HT1080 (cell line): ENCODE data around the gene GDPD3. TPM values are rescaled to one million over a fixed set of nuclear protein-coding genes. Genes with fewer than 3 reads are reported as not detected.

Experiments used
- DNase-seq: peaks from one replicate; pipeline ENCODE4 v3.0.0-alpha.2; 2015; ENCODE audit warnings: low read depth
- polyA plus RNA-seq, 2 experiments: library from polyadenylated mRNA; depleted of rRNA; stranded (reverse); fragments of >200 nt; gene quantifications; 2 replicates each; pipeline ENCODE4 v1.2.3, GENCODE V29; 2015
- total RNA-seq: library from RNA; depleted of rRNA; stranded (reverse); fragments of >200 nt; shearing (Covaris generic); gene quantifications from 2 replicates; pipeline ENCODE4 v1.2.3, GENCODE V29; 2014; rRNA removed

GDPD3 gene, protein sequence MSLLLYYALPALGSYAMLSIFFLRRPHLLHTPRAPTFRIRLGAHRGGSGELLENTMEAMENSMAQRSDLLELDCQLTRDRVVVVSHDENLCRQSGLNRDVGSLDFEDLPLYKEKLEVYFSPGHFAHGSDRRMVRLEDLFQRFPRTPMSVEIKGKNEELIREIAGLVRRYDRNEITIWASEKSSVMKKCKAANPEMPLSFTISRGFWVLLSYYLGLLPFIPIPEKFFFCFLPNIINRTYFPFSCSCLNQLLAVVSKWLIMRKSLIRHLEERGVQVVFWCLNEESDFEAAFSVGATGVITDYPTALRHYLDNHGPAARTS
- 0.06 and 2.1 TPM in 2 replicates for total RNA-seq
- polyA plus RNA-seq (2015; cell fraction: cytosol; rRNA removed) = 0.16 and 0.17 TPM in 2 replicates
- 2.7 and 3.2 TPM in 2 replicates for polyA plus RNA-seq (2015; cell fraction: nucleus; rRNA removed)

DNA sequence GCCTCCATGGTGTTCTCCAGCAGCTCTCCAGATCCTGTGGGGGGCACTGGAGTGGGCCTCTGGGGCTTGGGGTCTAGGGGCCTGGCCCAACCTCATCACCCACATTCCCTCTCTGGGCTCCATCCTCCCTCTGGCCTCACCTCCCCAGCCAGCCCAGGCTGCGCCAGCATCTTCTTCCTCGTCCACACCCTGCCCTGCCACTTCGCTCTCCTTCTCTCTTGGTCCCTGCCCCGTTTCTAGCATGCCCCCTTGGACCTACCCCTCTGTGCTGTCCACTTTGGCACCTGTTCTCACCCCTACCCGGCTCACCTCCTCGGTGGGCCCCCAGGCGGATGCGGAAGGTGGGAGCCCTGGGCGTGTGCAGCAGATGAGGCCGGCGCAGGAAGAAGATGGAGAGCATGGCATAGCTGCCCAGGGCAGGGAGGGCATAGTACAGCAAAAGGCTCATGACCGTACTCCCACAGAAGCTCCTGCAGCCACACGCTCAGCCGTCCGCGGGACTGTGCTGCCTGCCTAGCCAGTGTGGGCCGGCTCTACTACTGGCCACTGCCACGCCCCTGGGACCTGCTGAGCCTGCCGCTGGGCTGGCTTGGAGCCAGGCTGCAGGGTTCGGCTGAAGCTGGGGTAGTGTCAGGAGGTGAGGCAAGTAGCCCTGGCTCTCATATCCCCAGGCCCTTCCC is at the start of gene GDPD3:
Gene GDPD3, minus strand, starts transcription at position 507 of the 680 bp plus-strand sequence. Its CDS starts 59 bp downstream, at position 448.
- peak; percentile 45 for DNase-seq

DNA sequence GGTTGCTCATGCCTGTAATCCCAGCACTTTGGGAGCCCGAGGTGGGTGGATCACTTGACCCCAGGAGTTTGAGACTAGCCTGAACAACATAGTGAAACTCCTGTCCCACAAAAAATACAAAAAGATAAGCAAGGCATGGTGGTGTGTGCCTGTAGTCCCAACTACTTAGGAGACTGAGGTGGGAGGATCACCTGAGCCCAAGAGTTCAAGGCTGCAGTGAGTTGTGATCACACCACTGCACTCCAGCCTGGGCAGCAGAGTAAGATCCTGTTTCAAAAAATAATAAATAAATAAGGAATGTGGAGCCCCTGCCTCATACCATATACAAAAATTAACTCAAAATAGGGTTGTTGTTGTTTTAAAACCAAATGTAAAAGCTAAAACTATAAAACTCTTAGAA is 43.9 kb upstream of the GDPD3 start:
- no peak for DNase-seq

DNA sequence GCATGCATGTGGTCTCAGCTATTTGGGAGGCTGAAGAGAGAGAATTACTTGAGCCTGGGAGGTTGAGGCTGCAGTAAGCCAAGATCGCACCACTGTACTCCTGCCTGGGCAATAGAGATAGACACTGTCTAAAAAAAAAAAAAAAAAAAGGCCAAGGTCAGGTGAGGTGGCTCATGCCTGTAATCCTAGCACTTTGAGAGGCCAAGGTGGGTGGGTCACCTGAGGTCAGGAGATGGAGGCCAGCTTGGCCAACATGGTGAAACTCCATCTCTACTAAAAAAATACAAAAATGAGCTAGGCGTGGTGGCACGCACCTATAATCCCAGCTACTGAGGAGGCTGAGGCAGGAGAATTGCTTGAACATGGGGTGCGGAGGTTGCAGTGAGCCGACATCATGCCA is 41.9 kb upstream of the GDPD3 start:
- DNase-seq = no peak

DNA sequence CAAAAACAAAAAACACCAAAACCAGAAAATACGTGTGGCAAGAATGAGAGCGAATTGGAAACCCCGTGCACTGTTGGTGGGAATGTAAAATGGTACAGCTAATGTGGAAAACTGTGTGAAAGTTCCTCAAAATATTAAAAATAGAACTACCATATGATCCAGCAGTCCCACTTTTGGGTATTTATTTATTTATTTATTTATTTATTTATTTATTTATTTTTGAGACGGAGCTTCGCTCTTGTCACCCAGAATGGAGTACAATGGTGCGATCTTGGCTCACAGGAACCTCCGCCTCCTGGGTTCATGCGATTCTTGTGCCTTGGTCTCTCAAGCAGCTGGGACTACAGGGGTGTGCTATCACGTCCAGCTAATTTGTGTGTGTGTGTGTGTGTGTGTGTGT is 39.2 kb upstream of the GDPD3 start:
- DNase-seq = no peak

DNA sequence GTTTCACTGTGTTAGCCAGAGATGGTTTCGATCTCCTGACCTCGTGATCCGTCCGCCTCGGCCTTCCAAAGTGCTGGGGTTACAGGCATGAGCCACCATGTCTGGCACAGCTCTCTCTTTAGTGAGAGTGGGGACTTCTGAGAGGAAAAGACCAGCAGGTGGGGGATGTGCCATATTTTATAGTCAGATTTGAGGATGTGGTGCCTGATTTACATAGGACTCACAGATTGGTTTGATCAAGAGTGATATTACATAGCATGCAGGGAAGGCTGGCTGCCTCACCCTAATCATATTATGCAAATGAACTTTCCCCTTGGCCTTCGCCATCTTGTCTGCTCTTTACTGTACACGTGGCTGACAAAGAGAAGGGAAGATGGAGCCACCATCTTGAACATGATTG is 37.8 kb upstream of the GDPD3 start:
- no peak for DNase-seq

DNA sequence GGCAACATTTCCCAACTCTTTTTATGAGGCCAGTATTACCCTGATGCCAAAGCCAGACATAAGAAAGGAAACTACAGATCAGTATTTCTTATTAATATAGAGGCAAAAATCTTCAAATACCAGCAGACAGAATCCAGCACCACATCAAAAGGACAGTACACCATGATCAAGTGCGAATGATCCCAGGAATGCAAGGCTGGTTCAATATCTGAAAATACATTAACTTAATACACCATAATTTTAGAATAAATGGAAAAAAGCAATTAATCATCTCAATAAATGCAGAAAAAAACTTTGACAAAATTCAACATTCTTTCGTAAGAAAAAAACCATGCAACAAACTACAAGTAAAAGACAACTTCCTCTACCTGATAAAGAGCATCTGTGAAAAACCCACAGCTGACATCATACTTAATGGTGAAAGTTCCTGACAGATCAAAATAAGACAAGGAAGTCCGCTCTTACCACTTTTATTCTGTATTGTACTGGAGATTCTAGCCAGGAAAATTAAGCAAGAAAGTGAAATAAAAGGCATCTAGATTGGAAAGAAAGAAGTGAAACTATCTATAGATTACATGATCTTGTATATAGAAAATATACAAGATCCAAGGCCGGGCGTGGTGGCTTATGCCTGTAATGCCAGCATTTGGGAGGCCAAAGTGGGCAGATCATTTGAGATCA is 36.1 kb upstream of the GDPD3 start:
- DNase-seq = no peak

DNA sequence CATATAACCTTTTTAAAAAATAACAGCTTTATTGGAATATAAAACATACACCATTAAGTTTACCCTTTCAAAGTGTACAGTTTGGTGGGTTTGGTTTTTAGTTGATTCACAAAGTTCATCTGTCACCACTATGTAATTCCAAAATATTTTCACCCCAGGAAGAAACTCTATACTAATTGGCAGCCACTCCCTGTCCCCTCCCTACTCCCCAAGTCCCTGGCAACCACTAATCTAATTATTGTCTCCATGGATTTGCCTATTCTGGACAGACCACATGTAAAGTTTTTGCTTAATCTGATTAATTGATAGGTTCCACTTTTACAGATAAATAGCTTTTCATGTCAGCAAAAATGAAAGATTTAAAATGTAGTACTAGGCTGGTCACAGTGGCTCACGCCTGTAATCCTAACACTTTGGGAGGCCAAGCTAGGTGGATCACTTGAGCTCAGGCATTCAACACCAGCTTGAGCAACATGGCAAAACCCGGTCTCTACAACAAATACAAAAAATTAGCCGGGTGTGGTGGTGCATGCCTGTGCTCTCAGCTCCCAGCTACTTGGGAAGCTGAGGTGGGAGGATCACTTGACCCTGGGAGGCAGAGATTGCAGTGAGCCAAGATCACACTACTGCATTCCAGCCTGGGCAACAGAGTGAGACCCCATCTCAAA is 34.6 kb upstream of the GDPD3 start:
- DNase-seq = no peak

DNA sequence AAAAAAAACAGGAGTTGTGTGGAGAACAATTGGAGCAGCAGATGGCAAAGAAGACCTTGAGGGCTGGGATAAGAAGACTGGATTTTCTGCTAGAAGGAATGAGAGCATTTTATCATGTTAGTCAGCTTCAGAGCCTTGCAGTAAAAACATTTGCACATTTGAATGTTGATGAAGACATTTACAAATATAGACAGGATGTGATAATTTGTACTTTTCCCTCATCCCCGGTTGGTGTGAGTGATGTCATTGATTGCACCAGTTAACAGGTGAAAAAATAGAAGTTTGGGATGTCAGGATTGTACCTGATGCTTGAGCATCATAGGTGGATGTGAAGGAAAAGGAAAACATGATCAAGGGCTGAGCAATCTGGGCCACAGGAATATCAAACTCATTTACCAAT is 32.3 kb upstream of the GDPD3 start:
- DNase-seq = no peak

DNA sequence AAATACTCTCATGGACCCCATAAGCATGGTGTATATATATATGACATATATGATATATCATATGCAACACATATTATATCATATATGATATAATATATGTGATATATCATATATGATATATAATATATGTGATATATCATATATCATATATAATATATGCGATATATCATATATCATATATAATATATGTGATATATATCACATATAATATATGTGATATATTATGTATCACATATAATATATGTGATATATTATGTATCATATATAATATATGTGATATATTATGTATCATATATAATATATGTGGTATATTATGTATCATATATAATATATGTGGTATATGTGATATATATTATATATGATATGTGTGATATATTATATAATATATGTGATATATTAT is 31.6 kb upstream of the GDPD3 start:
- DNase-seq = no peak

DNA sequence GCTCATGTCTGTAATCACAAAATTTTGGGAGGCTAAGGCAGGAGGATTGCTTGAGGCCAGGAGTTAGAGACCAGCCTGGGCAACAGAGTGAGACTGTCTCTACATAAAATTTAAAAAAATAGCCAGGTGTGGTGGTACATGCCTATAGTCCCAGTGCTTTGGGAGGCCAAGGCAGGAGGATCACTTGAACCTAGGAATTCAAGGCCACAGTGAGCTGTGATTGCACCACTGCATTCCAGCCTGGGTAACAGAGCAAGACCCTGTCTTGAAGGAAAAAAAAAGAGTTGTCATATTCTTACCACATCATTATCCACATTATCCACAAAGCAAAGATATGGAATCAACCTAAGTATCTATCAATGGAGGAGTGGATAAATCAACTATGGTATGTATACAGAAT is 30.7 kb upstream of the GDPD3 start:
- DNase-seq = no peak

DNA sequence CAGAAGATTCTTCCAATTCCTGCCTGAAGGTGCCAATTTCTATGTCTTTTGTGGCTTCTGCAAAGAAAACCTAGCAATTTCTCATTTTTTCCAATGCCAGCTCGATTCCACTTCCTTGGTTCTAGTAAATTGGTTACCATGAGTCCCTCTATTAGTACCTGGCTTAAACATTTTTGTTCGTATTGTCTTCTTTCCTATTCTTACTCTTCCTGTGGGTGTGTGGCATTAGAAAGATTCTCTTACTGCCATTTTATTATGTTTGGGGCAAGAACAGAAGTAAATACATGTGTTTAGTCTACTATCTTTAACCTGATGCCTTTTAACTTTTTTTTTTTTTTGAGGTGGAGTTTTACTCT is 30.0 kb upstream of the GDPD3 start:
- DNase-seq = no peak

DNA sequence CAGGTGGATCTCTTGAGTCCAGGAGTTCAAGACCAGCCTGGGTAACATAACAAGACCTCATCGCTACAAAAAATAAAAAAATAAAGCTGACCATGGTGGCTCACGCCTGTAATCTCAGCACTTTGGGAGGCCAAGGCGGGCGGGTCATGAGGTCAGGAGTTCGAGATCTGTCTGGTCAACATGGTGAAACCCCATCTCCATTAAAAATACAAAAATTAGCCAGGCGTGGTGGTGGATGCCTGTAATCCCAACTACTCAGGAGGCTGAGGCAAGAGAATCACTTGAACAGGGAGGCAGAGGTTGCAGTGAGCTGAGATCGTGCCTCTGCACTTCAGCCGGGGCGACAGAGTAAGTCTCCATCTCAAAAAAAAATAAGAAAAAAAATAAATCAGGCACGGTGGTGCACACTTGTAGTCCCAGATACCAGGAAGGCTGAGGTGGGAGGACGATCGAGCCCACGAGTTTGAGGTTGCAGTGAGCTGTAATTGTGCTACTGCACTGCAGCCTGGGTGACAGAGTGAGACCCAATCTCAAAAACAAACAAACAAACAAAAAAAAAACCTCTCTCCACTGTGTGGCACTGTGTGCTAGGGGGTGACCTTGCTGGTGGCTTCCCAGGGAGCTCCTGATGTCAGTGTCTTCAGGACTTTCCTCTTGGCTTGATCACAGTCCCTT is 29.5 kb upstream of the GDPD3 start:
- no peak for DNase-seq

DNA sequence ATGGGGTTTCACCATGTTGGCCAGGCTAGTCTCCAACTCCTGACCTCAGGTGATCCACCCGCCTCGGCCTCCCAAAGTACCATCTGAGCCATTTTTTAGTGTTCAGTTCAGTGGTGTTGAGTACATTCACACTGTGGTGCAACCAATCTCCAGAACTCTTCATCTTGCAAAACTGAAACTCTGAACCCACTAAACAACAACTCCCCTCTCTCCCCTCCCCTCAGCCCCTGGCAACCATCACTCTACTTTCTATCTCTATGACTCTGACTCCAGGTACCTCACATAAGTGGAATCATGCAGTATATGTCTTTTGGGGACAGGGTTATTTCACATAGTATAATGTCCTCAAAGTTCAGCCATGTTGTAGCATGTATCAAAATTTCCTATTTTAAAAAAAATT is 28.4 kb upstream of the GDPD3 start:
- DNase-seq = no peak

DNA sequence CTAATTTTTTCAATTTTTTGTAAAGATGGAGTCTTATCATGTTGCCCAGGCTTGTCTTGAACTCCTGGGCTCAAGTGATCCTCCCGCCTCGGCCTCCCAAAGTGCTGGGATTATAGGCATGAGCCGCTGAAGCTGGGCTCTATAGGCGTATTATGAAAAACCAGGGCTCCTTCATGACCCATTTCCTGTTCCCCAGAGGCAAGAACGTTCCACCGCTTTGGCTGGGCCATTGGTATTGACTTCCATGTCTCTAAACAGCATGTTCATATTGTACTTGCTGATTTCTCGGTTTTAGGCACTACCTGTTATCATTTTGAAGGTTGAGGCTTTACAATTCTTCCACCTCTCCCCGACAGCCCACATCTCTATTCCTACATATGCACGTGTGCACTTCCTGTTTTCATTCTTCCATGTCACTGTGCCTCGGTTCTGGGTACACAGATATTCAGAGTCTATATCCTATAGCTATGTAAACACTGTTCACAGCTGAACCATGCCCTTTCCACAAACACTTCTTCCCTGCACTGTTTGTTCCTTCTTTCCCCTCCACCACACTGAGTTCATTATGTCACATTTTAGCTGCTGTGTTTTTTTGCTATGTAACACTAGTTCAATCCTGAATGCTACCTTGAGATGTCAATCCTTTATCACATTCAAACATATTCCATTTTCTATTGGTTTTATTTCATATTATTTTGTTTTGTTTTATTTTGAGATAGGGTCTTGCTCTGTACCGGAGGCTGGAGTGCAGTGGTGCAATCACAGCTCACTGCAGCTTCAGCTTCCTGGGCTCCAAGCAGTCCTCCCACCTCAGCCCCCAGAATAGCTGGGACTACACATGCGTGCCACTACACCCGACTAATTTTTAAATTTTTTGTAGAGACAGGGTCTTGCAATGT is 26.5 kb upstream of the GDPD3 start:
- no peak for DNase-seq

DNA sequence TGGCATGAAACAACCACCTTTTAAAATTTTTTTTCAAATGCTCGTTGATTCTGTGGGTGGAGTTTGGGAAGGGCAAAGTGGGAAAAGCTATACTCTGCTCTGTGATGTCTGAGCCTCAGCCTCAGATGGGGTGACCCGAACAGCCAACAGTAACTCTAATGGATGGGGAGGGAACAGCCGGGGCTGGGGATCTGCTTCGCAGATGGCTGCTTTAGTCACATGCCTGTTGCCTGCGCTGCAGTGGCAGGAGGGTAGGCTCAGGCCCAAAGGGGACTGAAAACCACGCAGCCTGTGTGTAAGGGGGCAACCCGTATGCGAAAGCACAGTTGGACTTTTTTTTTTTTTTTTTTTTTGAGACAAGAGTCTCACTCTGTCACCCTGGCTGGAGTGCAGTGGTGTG is 24.6 kb upstream of the GDPD3 start:
- no peak for DNase-seq

DNA sequence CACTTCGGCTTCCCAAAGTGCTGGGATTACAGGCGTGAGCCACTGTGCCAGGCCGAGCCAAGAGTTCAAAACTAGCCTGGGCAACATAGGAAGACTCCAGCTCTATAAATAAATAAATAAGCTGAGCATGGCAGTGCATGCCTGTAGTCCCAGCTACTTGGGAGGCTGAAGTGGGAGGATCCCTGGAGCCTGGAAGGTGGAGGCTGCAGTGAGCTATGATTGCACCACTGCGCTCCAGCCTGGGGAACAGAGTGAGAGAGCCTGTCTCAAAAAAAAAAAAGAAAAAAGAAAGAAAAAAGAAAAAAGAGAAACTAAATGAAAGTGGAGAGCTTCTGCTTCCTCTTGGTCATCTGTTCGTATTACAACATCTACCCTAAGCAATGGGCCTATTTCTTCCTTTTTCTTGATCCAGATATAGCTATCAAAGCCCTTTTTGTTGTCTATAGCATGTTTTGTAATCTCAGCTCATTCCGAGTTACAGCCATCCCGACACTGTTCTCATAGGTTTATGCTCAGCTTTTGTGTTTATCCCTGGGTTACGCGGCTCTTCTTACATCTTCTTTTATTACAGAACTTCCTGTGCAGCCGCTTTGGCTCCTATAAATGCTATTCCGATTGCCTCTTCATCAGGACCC is 23.8 kb upstream of the GDPD3 start:
- no peak for DNase-seq

DNA sequence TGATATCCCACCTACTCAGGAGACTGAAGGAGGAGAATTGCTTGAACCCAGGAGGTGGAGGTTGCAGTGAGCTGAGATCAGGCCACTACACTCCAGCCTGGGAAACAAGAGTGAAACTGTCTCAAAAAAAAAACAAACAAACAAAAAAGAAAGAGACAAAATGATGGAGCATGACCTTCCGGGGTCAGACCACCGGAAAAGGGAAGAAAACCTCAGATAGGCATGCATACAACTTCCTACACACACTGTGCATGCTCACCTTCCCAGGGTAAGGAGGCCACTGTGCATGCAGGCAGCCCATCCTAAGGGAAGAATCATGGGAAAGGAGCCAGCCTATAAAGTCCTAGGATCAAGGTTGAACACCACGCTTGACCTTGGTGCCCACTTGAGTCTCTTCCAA is 19.3 kb upstream of the GDPD3 start:
- no peak for DNase-seq

DNA sequence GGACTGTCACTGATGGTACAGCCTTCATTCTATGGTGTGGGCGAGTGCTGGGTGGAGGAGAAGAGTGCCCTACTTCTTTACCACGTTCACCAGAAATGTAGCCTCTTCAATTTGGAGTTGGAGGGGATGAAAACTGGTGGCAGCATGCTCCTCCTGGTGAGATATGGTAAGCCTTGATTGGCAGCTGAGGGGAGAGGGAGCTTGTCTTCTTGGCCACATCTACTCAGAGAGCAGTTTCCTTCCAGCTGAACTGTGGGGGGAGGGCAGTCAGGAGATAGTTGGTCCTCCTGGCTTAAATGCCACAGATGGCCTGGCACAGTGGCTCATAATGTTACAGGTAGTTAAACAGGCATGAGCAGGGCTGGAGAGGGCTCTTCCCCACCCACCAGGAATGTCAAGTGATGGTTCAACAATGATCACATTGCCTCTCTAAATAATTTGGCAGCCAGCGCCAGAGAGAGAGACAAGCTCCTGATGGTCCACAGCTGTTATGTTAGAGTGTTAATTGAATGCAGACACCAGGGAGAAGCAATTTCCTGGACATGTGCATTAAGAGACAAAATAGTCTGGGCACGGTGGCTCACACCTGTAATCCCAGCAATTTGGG is 18.6 kb upstream of the GDPD3 start:
- no peak for DNase-seq

DNA sequence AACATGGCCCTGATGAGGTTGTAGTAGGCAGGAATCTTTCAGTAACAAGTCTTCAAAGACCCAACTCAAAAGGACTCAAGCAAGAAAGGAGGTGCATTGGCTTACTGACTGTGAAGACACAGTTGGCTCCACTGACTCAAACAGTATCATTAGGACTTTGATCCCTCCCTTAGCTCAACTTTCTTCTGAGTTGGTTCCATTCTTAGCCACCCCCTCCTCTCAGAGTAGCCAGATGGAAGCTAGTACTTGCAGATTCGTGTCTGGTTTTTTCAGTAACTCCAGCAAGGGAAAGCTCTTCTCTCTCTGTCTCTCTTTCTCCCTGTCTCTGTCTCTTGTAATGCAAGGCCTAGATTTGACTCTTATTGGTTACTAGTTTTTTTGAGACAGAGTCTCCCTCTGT is 14.7 kb upstream of the GDPD3 start:
- no peak for DNase-seq
